GM12873 (cell line): ENCODE results near the gene GCFC2.

Experiments used
- CTCF ChIP-seq: IDR thresholded peaks from 2 replicates; pipeline ENCODE4 v1.5.1; 2012; ENCODE audit warnings: low read depth, mild to moderate bottlenecking, moderate library complexity, low read length, control low read depth; ENCODE audit not compliant: insufficient read depth; ENCODE audit errors: missing control alignments

Gene GCFC2

GRCh38 chr2:75728614-75729419 lies 18.1 kb upstream of the GCFC2 start:
- no peak for TF ChIP-seq CTCF

DNA sequence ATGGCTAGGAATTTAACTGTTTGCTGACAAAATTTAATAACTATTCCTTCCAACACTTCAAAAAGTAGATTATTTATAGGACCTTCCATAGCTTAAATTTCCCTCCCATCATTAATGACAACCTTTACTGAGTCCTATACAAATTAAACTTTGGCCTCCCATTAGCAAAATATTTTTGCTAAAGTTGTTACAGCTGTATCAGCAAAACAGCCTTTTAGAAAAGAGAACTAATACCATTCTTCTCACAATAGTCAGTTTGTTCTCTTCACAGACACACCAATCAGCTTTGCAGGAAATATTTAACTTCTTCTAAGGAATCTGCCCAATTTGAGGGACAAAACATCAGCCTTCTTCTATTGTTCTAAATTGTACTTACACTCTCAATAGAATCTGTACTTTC lies 12.0 kb upstream of the GCFC2 start:
- TF ChIP-seq CTCF: no peak

DNA sequence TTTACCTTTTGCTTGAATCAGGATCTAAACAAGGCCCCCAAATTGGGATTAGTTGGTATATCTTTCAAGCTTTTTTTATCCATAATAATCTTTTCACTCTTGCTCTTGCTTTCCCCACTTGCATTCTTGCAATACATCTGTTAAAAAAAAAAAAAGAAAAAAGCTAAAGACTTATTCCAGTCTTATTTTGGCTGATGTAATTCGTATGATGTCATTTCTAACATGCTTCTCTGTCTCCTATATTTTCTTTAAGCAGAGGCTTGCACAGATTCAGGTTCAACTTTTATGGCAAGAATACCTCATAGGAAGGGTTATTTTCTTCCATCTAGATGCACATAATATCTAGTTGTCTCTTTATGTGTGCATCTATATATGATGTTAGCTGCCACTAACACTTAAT lies 9.8 kb upstream of the GCFC2 start:
- no peak for TF ChIP-seq CTCF

- no peak for TF ChIP-seq CTCF
These were observed 8.9 kb upstream of the GCFC2 start for GRCh38 chr2:75719616-75720015.

GRCh38 chr2:75716406-75716805 lies 5.7 kb upstream of the GCFC2 start:
- TF ChIP-seq CTCF: no peak

DNA sequence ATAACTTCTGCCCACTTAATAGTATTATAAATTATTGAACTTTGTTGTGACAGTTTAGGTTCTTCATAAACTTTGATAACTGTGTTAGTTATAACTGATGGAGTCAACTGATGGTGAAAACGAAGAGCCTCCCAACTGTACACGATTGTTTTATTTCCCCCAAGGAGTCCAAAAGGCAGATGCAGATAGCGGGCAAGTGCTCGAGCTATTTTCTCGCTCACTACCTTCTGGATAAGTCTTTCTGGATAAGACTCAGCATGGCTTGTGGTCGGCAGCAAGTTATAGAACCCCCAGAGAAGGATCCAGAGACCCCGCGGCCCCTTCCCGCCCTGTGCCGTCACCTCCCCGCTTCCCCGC lies 517 bp downstream of the GCFC2 start:
- no peak for TF ChIP-seq CTCF

GRCh38 chr2:75709297-75709696 lies 1.4 kb downstream of the GCFC2 start:
- no peak for TF ChIP-seq CTCF
